GM21825 (cell line): ENCODE results near the gene ANTKMT.
"Not testable (repeated sequence)": the region's sequence is repeated elsewhere in the genome, so short reads cannot be mapped to it uniquely, and the experiment has no call there.

Source experiments
- ATAC-seq: cut with Tn5 transposase; IDR thresholded peaks from one replicate; pipeline ENCODE4 v1.9.1; 2021; ENCODE audit warnings: mild to moderate bottlenecking, moderate library complexity; ENCODE audit not compliant: unreplicated experiment

Gene ANTKMT

GRCh38 chr16:680967-681745 is 39.8 kb upstream of the ANTKMT start:
- ATAC-seq: no peak

- ATAC-seq: no peak
These were observed 39.1 kb upstream of the ANTKMT start for GRCh38 chr16:681746-682427.

GRCh38 chr16:682493-683395 is 38.2 kb upstream of the ANTKMT start:
- ATAC-seq: no peak

DNA sequence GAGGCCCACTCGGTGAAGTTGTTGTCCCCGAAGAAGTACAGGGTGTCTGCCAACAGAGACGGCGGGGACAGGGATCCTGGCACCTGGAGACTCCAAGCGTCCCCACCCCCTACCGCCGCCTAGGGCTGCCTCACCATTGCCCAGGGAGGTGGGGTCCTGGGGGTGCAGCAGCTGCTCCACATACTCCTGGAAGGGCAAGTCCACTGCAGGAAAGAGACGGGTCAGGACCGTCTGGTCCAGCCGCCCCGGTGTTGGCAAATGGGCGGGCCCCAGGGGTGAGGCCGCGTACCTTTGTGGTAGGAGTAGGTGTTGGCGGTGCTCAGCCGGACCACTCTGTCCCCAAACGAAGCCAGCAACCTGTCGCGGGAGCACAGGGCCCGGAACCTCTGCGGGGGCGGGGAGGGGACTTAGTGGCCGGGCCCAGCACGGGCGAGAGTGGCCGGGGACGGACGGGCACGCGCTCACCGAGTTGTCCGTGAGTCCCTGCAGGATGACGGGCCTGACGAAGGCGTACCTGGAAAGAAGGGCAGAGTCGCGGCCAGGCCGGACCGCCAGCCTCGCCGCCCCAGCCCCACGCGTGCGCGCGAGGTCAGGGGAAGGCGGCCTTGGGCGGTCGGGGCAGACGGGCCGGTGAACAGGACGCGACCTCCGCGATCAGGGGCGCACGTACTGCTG is 37.4 kb upstream of the ANTKMT start:
- ATAC-seq: no peak

DNA sequence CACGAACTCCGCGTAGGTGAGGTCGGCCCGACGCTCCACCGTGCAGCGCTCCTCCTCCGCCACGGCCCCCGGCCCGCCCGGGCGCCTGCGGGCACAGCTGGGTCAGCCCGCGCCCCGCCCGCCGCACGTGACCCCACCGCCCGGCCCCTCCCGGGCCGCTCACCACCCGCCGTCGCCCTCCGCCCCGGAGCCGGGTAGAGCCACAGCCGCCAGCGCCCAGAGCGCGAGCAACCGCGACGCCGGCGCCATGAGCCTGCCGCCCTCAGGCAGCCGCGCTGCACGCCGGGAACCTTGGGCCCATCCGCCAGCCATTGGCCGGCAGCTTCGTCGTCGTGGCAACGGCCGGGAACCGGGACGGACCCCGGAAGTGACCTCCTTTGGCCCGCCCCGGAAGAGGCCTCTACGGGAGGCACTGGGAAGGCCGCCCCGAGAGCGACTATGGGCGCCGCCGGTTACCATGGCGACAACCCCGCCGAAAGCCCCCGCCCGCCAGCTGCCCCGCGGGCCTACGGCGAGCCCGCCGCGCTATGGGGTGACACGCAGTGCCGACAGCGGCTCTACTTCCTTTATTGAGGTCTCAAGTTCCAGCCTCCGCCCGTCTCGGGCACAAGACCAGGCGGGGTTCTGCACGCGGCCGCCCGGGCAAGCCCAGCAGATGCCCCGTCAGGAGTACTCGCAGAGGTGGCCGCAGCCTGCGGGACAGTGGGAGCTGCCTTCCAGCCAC is 36.7 kb upstream of the ANTKMT start, which contains the start of gene JMJD8:
JMJD8 (minus strand) TSS at position 264 of the 724 bp plus-strand sequence; CDS start at position 249, 15 bp downstream.
- ATAC-seq: peak; percentile 47

GRCh38 chr16:684961-685696 is 35.8 kb upstream of the ANTKMT start:
- no peak for ATAC-seq

DNA sequence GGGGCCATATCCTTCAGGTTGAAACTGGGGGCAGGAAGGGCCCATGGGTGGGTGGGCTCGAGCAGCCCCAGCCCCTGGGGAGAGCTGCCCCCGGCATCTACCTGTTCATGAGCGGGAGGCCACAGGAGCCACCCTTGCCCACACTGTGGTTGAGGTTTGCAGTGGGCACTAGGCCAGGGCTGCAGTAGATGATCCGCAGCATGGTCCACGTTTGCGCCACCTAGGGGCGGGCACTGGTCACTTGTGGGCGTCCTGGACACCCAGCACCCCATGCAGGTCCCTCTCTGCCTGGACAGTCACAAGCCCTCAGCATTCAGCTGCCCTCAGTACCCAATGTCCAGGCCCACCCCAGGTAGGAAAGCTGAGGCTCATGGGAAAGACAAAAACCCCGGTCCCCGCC is 35.0 kb upstream of the ANTKMT start:
- no peak for ATAC-seq

DNA sequence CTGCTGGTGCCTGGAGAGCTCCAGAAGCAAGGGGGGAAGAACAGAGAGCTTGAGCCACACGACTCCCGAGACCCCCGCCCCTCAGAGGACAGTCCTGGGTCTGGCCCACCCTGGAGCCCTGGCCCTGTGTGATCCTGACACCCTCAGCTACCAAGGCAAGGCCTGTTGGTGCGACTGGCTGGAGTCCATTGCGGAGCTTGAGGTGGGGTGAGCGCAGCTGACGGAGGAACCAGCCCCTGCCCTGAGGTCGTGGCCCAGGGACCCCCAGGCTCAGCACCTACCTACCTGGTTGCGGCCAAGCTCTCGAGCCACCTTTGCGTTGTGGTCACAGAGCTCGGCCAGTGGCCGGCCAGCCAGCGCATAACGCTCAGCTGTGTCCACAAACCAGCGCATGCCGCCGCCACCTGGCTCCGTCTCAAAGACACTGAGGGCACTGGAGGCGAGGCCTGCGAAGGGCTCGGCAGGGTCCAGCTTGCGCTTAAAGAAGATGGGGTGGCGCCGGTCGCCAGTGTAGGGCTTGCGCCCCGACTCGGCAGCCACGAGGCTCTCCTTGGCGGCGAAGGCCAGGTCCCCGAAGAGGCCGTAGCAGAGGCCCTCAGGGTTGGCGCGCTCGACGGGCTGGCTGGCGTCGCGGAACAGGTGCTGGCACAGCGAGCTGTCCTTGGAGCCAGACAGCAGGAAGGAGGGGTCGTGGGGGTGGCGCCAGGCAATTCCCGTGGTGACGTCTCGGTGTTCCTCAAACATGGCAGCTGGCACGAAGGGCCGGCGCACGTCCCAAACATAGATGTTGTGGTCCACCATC is 34.3 kb upstream of the ANTKMT start:
- no peak for ATAC-seq

GRCh38 chr16:687499-687898 is 33.4 kb upstream of the ANTKMT start:
- ATAC-seq: no peak

GRCh38 chr16:689175-689897 is 31.6 kb upstream of the ANTKMT start:
- no peak for ATAC-seq

DNA sequence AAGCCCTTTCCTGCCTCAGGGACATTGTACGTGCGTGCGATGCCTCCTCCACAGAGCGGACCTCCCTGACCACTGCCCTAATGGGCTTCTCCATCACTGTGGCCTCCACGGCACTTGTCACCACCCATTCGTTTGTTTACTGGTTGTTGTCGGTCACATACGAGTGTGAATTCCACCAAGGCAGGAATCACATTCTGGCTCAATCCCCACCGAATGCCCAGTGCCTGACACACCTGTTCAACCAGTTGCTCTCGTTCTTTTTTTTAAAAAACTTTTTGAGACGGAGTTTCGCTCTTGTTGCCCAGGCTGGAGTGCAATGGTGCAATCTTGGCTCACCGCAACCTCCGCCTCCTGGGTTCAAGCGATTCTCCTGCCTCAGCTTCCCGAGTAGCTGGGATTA is 29.7 kb upstream of the ANTKMT start:
- ATAC-seq: not testable (repeated sequence)

DNA sequence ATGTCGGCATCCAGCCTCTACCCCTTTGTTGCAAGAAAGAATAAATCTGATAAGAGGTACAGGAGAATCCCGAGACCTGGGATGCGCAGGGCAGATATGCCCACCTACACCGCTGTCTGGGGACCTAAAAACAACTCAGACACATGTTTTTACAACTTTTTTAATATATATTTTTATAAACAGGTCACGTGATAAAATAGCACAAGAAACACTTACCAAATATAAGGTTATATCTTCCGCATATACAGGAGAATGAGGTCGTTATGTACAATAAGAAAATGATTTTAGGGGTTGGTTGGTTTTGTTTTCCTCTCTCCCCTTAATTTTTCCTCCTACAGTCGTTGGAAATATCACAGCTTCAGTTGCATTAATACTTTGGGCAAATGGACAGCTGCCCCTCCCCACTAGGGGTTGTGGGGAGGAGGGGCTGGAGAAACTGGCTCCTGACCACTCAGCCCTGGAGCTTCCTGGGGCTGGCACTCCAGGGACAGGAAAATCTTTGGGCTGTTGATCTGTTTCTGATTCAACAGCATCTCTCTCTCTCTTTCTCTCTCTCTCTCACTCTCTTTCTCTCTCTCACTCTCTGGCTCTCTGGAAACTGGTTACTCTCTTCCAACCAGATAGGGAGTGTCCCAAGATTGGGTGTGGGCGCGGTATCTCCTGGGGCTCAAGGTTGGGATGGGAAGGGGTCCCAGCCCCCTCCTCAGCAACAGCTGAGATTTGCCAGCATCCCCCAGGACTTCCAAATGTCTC is 28.4 kb upstream of the ANTKMT start:
- no peak for ATAC-seq

GRCh38 chr16:693364-693763 is 27.6 kb upstream of the ANTKMT start:
- no peak for ATAC-seq

GRCh38 chr16:693766-694165 is 27.2 kb upstream of the ANTKMT start:
- ATAC-seq: no peak

DNA sequence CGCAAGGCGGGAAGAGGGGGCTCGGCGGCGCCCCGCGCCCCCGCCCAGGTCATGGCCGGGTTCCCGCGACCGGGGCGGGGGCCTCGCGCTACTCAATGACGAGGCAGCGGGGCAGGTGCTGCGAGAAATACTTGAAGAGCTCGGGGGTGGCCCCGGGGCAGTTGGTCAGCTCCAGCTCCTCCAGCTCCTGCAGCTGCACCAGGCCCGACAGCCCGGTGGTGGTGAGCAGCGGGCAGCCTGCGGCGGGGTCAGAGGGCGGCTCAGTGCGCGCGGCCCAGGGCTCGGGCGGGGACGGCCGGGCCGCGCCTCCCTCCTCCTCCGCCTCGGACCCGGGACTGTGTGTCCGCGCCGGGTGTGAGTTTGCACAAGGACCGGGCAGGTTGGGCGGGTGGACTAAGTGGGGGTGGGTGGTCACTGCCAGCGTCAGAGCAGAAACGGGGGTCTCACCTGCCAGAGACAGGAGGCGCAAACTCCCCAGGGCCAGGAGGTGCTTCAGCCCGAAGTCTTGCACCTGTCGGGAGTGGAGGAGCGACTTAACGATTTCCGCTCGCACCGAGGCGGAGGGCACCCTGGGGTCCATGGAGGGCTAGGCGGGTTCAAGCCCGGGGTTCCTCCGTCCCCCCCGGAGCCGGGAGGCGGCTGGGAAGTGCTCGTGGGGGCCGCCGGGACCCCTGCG is 26.6 kb upstream of the ANTKMT start:
- no peak for ATAC-seq

- no peak for ATAC-seq
These were observed 26.0 kb upstream of the ANTKMT start for GRCh38 chr16:694863-695354.
